Spleen (tissue), 11 donors: ENCODE results near the gene GPR152. TPM values are rescaled to one million over a fixed set of nuclear protein-coding genes. Genes with fewer than 3 reads are reported as not detected.
A peak's percentile ranks its signal among the peaks of the same experiment; 100 is the strongest.
"Not testable (repeated sequence)": the region's sequence is repeated elsewhere in the genome, so short reads cannot be mapped to it uniquely, and the experiment has no call there.

Source experiments
- DNase-seq: peaks from one replicate; pipeline ENCODE4 v3.0.0-alpha.2; 2020
- H3K27ac ChIP-seq, 8 donors: fragments of 200-600 bp; sonication (generic) in 7 of 8; 1 replicate in 4 of 8; 2 replicates in 4 of 8; pipeline versions ENCODE4 v1.5.0 to v1.8.0; 2016 to 2021; ENCODE audit warnings: inconsistent platforms in 4 of 8, mild to moderate bottlenecking in 4 of 8, moderate library complexity in 1 of 8
- H3K27me3 ChIP-seq, 7 donors: fragments of 200-600 bp; sonication (generic) in 6 of 7; replicated peaks in 1 of 7; 1 replicate in 4 of 7; 2 replicates in 3 of 7; pipeline versions ENCODE4 v1.5.0 to v1.8.0; 2016 to 2021; ENCODE audit warnings: inconsistent platforms in 3 of 7, mild to moderate bottlenecking in 1 of 7
- H3K36me3 ChIP-seq, 6 donors: fragments of 200-600 bp; sonication (generic) in 5 of 6; 1 replicate in 4 of 6; 2 replicates in 2 of 6; pipeline versions ENCODE4 v1.5.0 to v1.8.0; 2016 to 2021; ENCODE audit warnings: inconsistent platforms in 2 of 6
- H3K4me1 ChIP-seq, 6 donors: fragments of 200-600 bp; sonication (generic) in 5 of 6; 1 replicate in 3 of 6; 2 replicates in 3 of 6; pipeline versions ENCODE4 v1.5.0 to v1.8.0; 2016 to 2021; ENCODE audit warnings: inconsistent platforms in 3 of 6
- H3K4me3 ChIP-seq, 8 donors: fragments of 200-600 bp; sonication (generic) in 7 of 8; 1 replicate in 4 of 8; 2 replicates in 4 of 8; pipeline versions ENCODE4 v1.5.0 to v1.8.0; 2016 to 2021; ENCODE audit warnings: inconsistent platforms in 4 of 8, mild to moderate bottlenecking in 4 of 8, moderate library complexity in 2 of 8
- H3K9me3 ChIP-seq, 8 donors: fragments of 200-600 bp; sonication (generic) in 7 of 8; 1 replicate in 4 of 8; 2 replicates in 4 of 8; pipeline versions ENCODE4 v1.5.0 to v1.8.0; 2016 to 2021; ENCODE audit warnings: inconsistent platforms in 4 of 8
- POLR2A ChIP-seq, 3 donors: fragments of 450-650 bp; IDR thresholded peaks; one replicate each; pipeline ENCODE4 v1.5.1; 2017; ENCODE audit warnings: antibody characterized with exemption in 3 of 3, mild to moderate bottlenecking in 1 of 3
- POLR2AphosphoS5 ChIP-seq, 3 donors: sonication (generic); formaldehyde crosslinking; IDR thresholded peaks; one replicate each; pipeline ENCODE4 v1.5.1; 2017; ENCODE audit warnings: antibody characterized with exemption in 3 of 3
- WGBS, 5 donors: extraction: QIAGEN DNeasy Blood & Tissue Kit in 3 of 5; methylation state at CpG; one replicate each; pipeline versions ENCODE4 v1.1.5 to v1.1.7; 2013 to 2018; 5-methylcytosine and 5-hydroxymethylcytosine counted together
- intact Hi-C: fragments of 100-400 bp; cut with DNase I; formaldehyde crosslinking; loops from one replicate; pipeline ENCODE4 v1.15.0; 2023; ENCODE audit warnings: low total_unique reads
- polyA plus RNA-seq, 3 donors: library from polyadenylated mRNA; stranded (reverse); fragments of 200-250 nt; gene quantifications; one replicate each; pipeline ENCODE4 v1.2.1, GENCODE V29; 2013
- total RNA-seq, 7 donors: library from RNA; depleted of rRNA in 3 of 7; stranded (reverse); fragments of >200 nt in 3 of 7; fragmentation: NEBNext Ultra II Directional in 4 of 7; extraction: Animal tissue kit (Norgen Biotek cat#: 25700) in 4 of 7; gene quantifications; one replicate each; pipeline versions ENCODE4 v1.1.0 to v1.2.1, GENCODE V29; 2016 to 2021
- TF ChIP-seq, protein P1 (sequence below), 11 experiments: fragments of 200-600 bp in 7 of 11; fragments of 450-650 bp in 4 of 11; sonication (generic) in 4 of 11; IDR thresholded peaks in 8 of 11; conservative IDR thresholded peaks in 3 of 11; 1 replicate in 7 of 11; 2 replicates in 4 of 11; pipeline versions ENCODE4 v1.4.0 to v1.8.0; 2016 to 2021; ENCODE audit warnings: antibody characterized with exemption in 11 of 11, inconsistent platforms in 4 of 11, mild to moderate bottlenecking in 1 of 11
- donor health status: healthy with polysubstance abuse.
- donor health status: DM: no; HTN: no; CAD: no; lungs with moderate emphysema.
- donor health status: DM: no; HTN: no; CAD: no.
- donor health status: Bipolar disorder and iron deficiency.
- donor health status: healthy.
- donor health status: DM: no; HTN: no; CAD: no.
- donor health status: DM: yes; HTN: yes; CAD: no.

The GPR152 gene
- total and polyA plus RNA-seq, 10 donors, result 0.10 TPM; not detected in 9

GRCh38 chr11:67405688-67406339, 46.7 kb downstream of the GPR152 start:
- peaks cover 0 to 21% (median 0%) of the 10 kb centered on the region in 7 donors for H3K27me3 ChIP-seq
- H3K36me3 ChIP-seq, result peaks cover 0 to 50% (median 6%) of the 10 kb centered on the region in 6 donors
- H3K9me3 ChIP-seq, result no peaks in the 10 kb centered on the region
- peaks cover 43 to 95% (median 87%) of the 10 kb centered on the region in 6 donors for H3K4me1 ChIP-seq
- TF ChIP-seq, protein P1, sequence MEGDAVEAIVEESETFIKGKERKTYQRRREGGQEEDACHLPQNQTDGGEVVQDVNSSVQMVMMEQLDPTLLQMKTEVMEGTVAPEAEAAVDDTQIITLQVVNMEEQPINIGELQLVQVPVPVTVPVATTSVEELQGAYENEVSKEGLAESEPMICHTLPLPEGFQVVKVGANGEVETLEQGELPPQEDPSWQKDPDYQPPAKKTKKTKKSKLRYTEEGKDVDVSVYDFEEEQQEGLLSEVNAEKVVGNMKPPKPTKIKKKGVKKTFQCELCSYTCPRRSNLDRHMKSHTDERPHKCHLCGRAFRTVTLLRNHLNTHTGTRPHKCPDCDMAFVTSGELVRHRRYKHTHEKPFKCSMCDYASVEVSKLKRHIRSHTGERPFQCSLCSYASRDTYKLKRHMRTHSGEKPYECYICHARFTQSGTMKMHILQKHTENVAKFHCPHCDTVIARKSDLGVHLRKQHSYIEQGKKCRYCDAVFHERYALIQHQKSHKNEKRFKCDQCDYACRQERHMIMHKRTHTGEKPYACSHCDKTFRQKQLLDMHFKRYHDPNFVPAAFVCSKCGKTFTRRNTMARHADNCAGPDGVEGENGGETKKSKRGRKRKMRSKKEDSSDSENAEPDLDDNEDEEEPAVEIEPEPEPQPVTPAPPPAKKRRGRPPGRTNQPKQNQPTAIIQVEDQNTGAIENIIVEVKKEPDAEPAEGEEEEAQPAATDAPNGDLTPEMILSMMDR (IDR thresholded peaks at IDR 0.05 in 8 of 11, conservative IDR thresholded peaks at IDR 0.05 in 3 of 11), result no peak
- no peak for TF ChIP-seq POLR2AphosphoS5 (IDR thresholded peaks at IDR 0.05)
- no peak for TF ChIP-seq POLR2A (IDR thresholded peaks at IDR 0.05)
- peak overlapping the region in 7 of 8 donors; percentile 69 to 91 (median 75) for H3K4me3 ChIP-seq
- H3K27ac ChIP-seq, result peak overlapping the region; percentile 66 to 99 (median 96)
- WGBS, 5 donors, result 79 to 96% (median 88%) methylated on average over 2 to 9 of the region's 9 CpGs
- intact Hi-C loops, result no loop called here
- DNase-seq, result peak; percentile 79

- Histone ChIP-seq H3K36me3 (peaks cover 0 to 53% (median 11%) of the 10 kb centered on the region in 6 donors), H3K4me3 (peak overlapping the region; percentile 56 to 91 (median 73)), H3K27me3 (peaks cover 0 to 17% (median 0%) of the 10 kb centered on the region in 7 donors), H3K27ac (peak overlapping the region; percentile 64 to 99 (median 96)), H3K4me1 (peaks cover 46 to 95% (median 87%) of the 10 kb centered on the region in 6 donors), H3K9me3 (no peaks in the 10 kb centered on the region)
- 66 to 80% (median 71%) methylated on average over 1 to 6 of the region's 6 CpGs for WGBS, 5 donors
- TF ChIP-seq POLR2AphosphoS5 (IDR thresholded peaks at IDR 0.05) (no peak), POLR2A (IDR thresholded peaks at IDR 0.05) (no peak)
- TF ChIP-seq, protein P1 (IDR thresholded peaks at IDR 0.05 in 8 of 11, conservative IDR thresholded peaks at IDR 0.05 in 3 of 11), result no peak
- intact Hi-C loops, result no loop called here
- DNase-seq, result peak; percentile 84
Measured at GRCh38 chr11:67405196-67405567, 47.3 kb downstream of the GPR152 start.

DNA sequence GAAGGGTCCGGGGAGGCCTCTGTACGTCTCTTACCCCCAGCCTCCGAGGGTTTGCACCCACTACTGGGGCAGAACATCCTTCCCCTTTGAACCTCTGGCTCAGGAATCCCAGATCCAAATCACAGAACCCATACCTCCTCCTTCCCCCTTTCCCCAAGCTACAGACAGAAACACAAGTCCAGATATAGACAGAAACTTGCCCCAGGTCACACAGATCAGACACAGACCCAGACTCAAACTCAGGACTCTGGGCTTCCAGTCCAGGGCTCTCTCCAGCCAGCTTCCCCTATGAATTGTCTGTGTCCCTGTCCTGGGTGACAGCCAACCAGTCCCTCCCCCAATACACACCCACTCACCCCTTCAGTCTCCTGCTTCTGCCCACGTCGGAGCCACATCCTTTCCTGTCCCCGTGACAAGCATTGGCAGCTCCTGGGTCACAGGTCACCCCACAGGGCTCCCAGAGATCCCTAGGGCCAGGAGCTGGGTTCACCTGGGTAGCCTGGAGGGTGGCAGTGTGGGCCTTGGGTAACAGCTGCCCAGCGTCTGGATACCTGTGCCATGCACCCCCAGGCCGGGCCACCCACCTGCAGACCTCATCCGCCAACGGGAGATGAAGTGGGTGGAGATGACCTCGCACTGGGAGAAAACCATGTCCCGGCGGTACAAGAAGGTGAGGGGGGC, 47.9 kb downstream of the GPR152 start:
- H3K9me3 ChIP-seq, result no peaks in the 10 kb centered on the region
- peak; percentile 19 to 63 (median 60) for TF ChIP-seq POLR2AphosphoS5 (IDR thresholded peaks at IDR 0.05)
- TF ChIP-seq POLR2A (IDR thresholded peaks at IDR 0.05), result no peak
- TF ChIP-seq, protein P1 (IDR thresholded peaks at IDR 0.05 in 8 of 11, conservative IDR thresholded peaks at IDR 0.05 in 3 of 11), result no peak
- H3K4me3 ChIP-seq, result peak overlapping the region; percentile 56 to 91 (median 73)
- peak; percentile 89 for DNase-seq
- peaks cover 0 to 12% (median 0%) of the 10 kb centered on the region in 7 donors for H3K27me3 ChIP-seq
- intact Hi-C loops, result no loop called here
- H3K36me3 ChIP-seq, result peaks cover 0 to 53% (median 17%) of the 10 kb centered on the region in 6 donors
- H3K27ac ChIP-seq, result peak overlapping the region; percentile 64 to 99 (median 96)
- 36 to 51% (median 42%) methylated on average over 13 of the region's 13 CpGs for WGBS, 5 donors
- peaks cover 52 to 95% (median 87%) of the 10 kb centered on the region in 6 donors for H3K4me1 ChIP-seq

DNA sequence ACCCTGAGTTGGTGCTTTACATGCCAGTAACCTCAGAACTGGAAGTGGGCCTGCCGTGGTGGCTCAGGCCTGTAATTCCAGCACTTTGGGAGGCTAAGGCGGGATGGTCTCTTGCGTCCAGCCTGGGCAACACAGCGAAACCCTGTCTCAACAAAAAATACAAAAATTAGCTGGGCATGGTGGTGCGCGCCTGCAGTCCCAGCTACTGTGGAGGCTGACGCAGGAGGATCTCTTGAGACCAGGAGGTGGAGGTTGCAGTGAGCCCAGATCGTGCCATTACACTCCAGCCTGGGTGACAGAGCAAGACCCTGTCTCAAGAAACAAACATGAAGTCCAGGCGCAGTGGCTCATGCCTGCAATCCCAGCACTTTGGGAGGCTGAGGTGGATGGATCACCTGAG, 49.4 kb downstream of the GPR152 start:
- H3K4me3 ChIP-seq, result peak overlapping the region in 7 of 8 donors; percentile 69 to 91 (median 75)
- intact Hi-C loops, H3K27me3 ChIP-seq, H3K9me3 ChIP-seq: not testable (repeated sequence)
- peak overlapping the region; percentile 70 to 99 (median 96) for H3K27ac ChIP-seq
- 78 to 91% (median 84%) methylated on average over 9 of the region's 9 CpGs for WGBS, 5 donors
- peaks cover 50 to 95% (median 84%) of the 10 kb centered on the region in 6 donors for H3K4me1 ChIP-seq
- H3K36me3 ChIP-seq, result peaks cover 0 to 59% (median 32%) of the 10 kb centered on the region in 6 donors
- peak; percentile 76 for DNase-seq

DNA sequence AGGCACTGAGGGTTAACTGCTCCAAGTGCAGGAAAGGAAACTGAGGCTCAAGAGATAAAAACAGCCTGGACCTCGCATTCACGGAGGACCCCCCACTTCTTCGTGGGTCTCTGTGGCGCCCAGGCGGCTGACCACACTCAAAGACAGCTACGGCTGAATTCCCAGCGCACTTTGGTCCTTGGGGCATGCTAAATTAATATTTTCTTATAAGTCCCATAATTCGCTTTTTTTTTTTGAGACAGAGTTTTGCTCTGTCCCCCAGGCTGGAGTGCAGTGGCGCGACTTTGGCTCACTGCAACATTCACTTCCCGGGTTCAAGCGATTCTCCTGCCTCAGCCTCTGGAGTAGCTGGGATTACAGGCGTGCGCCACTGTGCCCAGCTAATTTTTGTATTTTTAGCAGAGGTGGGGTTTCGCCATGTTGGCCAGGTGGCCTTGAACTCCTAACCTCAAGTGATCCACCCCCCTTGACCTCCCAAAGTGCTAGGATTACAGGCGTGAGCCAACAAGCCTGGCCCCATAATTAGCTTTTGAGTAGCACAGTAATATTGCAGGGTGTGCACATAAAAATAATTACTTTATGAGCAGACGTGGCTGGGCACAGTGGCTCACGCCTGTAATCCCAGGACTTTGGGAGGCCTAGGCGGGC, 50.2 kb downstream of the GPR152 start:
- intact Hi-C loops, result not testable (repeated sequence)
- H3K4me3 ChIP-seq, result peak overlapping the region in 7 of 8 donors; percentile 30 to 99 (median 88)

More for the DNA sequence above, 50.2 kb downstream of the GPR152 start:
- not testable (repeated sequence) for DNase-seq, H3K27me3 ChIP-seq, H3K9me3 ChIP-seq
- 39 to 46% (median 43%) methylated on average over 19 of the region's 19 CpGs for WGBS, 5 donors
- peak overlapping the region; percentile 72 to 99 (median 96) for H3K27ac ChIP-seq
- H3K4me1 ChIP-seq, result peaks cover 45 to 95% (median 84%) of the 10 kb centered on the region in 6 donors
- H3K36me3 ChIP-seq, result peaks cover 0 to 59% (median 40%) of the 10 kb centered on the region in 6 donors
